ENCODE measurements around the gene MYMK. TPM values are rescaled to one million over a fixed set of nuclear protein-coding genes. Genes with fewer than 3 reads are reported as not detected.

Gene MYMK
- total RNA-seq, 1 experiment from 2014 or later: not detected

DNA sequence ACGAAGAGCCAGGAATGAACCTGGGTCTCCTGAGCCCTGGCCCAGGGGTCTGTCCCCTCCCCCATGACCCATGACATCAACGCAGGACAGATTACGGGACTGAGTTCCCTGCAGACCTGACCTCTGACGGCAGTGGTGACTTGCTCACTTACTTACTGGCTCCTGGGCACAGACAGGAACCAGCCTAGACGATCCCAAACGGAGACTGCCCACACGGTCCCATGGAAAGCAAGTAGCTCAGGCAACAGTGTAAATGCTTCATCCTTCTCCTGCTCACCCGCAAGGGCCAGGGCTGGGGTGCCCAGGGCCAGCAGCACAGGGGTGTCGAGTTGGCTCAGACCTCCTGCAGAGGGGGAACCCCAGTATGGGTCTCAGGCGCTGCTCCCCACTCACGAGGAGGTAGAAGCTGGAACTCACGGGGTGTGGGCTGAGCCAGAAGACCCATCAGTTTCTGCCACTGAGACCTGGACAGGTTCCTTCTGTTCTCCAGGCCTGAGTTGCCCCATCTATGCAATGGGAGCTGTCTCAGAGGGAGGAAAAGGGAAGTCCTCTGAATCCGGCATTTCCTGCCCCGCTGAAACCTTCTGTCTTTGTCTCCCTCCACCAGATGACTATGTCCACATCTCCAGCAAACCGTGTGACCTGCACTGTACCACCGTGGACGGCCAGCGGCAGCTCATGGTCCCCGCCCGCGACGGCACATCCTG is 15.4 kb upstream of the MYMK start:
- DNase-seq (ENCODE audit: low read depth, low spot score): no peak
- in situ Hi-C loops (cut with HindIII; ENCODE audit: low pct_unique_long_range_greater_than_20kb, low sequenced_read_pairs): no loop called here

DNA sequence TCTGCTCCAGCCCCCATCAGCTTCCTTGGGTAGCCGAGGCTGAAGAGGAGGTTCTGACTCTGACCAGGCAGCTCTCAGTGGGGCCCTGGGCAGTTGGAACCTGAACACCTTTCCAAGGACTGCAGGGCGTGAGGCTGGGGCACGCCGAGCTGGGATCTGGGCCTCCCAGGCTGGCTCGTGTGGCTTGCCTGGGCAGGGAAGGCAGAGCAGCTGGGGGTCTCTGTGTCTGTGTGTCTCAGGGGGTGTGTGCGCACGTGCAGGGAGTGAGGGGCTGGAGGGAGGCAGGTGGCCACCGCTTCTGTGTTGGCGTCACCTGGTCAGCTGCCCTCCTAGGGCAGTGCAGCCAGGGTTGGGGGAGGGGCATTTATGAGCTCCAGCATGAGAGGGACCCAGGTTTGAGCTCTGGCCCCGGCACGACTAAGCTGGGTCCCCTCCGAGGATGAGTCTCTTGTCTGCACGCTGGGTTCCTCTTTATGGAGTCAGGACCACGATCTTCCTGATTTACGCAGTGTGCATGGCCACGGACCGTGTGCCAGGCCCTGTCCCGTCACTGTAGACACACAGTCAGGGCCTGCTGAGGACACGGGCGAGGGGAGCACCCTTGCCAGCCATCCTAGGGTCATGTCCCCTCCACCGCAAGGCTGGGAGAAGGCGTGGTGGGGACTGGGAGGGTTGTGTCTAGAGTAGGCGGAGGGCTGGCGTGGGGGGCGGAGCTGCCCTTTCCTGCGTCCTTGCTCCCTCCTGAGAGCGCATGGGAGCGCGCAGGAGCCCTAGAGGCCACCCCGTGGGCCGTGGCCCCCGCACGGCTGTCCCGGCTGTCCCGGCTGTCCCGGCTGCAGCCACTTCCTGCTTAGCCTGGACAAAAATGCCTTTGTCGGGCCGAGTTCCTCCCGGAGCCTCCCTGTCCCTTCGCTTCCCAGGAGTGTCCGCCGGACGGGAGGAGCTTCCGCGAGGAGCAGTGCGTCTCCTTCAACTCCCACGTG is 14.4 kb upstream of the MYMK start:
- in situ Hi-C loops (cut with HindIII; ENCODE audit: low pct_unique_long_range_greater_than_20kb, low sequenced_read_pairs): no loop called here

DNA sequence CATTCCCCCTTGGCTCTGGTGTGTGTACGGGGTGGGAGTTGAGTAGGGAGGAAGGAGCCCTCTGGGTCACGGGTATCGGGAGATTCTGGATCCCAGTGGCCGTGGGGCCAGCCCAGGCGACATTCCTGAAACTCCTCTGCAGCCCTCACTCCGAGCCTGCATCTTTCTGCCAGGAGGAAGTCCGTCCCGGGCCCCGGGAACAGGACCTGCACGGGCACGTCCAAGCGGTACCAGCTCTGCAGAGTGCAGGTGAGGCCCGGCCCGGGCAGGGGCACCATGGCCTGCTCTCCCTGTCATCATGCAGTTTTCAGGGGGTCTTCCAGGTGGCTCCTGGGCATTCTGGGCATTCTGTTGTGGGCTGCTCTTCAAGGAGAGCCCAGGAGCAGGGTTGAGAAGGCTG is 13.4 kb upstream of the MYMK start:
- in situ Hi-C loops (cut with HindIII; ENCODE audit: low pct_unique_long_range_greater_than_20kb, low sequenced_read_pairs): no loop called here
- DNase-seq (ENCODE audit: low read depth, low spot score): no peak

More for the DNA sequence above, 14.4 kb upstream of the MYMK start:
- peak; percentile 49 for DNase-seq (ENCODE audit: low read depth, low spot score)

DNA sequence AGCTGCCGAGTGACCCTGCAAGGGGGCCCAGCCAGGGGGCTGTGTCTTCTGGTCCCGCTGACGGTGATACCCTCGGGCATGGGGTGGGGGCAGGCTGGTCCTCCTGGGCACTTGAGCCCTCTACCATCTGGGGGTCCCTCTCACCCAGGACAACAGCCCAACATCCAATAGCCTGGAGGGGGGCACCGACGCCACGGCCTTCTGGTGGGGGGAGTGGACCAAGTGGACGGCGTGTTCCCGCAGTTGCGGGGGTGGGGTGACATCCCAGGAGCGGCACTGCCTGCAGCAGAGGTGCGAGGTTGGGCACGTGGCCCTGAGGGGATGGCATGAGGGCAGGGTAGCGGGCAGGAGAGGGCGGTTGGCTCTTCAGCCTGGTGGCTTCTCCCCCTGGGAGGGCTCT is 12.5 kb upstream of the MYMK start:
- in situ Hi-C loops (cut with HindIII; ENCODE audit: low pct_unique_long_range_greater_than_20kb, low sequenced_read_pairs): no loop called here
- no peak for DNase-seq (ENCODE audit: low read depth, low spot score)

DNA sequence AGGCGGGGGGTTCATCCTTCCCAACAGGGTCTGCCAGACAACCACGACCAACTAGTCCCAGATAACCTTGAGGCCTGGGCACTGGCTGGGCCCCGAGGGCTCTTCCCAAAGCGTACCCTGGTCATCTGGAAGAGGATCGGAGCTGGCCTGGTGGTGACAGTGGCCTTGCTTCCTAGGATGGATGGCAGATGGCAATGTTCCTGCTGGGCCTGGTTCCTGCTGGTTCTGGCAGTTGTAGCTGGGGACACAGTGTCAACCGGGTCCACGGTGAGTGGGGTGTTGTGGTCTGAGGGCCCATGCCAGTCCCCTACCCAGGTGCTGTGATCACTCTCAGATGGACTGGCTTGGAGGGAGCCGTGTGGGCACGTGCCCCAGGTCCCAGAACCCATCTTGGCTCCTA is 11.8 kb upstream of the MYMK start:
- in situ Hi-C loops (cut with HindIII; ENCODE audit: low pct_unique_long_range_greater_than_20kb, low sequenced_read_pairs): no loop called here
- no peak for DNase-seq (ENCODE audit: low read depth, low spot score)

DNA sequence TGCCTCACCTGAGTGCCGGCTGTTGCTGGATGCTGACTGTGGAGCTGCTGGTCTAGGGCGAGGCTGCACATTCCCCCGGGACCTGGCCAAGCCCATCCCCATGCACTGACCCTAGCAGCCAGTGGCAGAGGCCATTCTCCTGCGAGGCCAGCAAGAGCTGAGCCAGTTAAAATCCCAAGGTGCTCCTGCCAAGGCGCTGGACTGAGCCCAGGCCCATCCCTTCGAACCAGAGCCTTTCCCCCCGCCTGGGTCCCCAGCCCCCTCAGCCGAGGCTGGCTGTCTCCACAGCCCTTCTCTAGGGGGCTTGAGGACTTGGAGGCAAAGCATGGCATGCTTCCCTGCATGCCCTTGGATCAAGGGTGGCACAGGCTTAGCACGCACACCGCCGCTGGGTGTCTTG is 11.3 kb upstream of the MYMK start:
- DNase-seq (ENCODE audit: low read depth, low spot score): no peak
- in situ Hi-C loops (cut with HindIII; ENCODE audit: low pct_unique_long_range_greater_than_20kb, low sequenced_read_pairs): no loop called here

DNA sequence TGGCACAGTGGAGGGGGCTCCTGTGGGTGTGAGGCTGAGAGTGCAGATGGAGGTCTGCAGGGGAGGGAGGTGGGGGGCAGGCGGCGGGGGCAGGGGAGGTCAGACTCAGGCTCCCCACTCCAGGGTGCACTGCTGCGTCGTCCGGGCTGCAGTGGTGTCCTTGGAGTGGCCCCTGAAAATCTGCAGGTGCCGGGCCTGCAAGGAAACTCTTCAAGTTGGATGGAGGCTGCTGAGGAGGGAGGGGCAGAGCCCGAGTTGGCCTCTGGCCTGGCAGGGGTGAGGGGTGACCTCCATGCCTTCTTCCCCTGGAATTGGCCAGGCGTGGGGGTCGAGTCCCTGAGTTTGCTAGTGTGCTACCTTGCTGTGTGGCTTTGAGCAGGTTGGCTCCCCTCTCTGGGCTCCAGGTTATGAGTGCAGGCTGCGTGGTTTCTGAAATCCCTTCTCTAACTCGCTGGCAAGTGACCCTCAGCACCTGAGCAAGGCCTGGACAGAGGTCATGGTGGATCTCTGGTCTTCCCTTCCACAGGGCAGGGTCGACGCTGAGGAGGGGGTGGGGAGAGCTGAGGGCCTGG is 10.6 kb upstream of the MYMK start:
- in situ Hi-C loops (cut with HindIII; ENCODE audit: low pct_unique_long_range_greater_than_20kb, low sequenced_read_pairs): no loop called here
- DNase-seq (ENCODE audit: low read depth, low spot score): no peak

DNA sequence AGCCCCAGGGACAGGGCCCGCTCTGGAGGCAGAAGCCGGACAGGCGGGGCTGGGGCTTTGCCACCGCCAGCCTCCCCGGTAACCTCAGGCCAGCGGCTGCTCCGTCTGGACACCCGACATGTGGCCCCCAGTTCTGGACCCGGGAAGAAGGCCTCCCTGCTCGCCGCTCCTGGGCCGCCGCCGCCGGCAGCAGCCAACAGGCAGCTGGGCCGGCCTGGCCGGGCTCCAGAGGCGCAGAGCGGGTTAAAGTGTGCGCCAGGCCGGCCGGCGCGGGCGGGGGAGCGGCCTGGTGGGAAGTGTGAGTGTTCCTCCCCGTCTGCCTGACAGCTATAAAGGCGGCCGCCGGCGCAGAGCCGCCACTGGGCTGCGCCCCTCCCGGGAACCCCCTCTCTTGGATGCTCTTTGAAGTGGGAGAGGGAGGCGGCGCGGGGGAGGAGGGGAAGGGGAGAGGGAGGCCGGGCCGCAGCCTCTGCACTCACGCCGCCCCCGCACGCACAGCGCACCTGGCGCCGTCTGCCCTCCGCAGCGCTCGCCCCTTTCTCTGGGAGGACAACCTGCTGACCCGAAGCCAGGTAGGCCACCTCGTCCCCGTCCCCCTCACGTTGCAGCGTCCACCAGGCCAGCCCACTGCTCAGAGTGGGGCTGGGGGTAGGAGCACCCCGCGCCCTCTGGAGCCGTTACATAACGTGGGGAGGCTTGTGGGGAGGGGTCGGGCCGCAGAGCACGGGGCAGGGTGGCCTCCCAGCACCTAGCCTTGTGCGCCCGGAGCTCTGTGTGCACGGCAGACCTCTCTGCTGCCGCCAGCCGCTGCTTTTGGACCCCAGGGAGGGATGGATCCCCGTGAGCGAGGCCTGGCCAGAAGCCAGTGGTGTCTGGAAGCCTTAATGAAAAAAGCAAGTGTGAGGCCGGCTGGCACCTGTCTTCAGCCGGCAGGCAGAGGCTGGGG is 9.9 kb upstream of the MYMK start, which contains the start of gene ADAMTSL2:
TSS of gene ADAMTSL2 (plus strand) at position 359 of the 946 bp plus-strand sequence. CDS start 2,009 bp downstream, outside the sequence.
- in situ Hi-C loops (cut with HindIII; ENCODE audit: low pct_unique_long_range_greater_than_20kb, low sequenced_read_pairs): no loop called here
- DNase-seq (ENCODE audit: low read depth, low spot score): no peak

DNA sequence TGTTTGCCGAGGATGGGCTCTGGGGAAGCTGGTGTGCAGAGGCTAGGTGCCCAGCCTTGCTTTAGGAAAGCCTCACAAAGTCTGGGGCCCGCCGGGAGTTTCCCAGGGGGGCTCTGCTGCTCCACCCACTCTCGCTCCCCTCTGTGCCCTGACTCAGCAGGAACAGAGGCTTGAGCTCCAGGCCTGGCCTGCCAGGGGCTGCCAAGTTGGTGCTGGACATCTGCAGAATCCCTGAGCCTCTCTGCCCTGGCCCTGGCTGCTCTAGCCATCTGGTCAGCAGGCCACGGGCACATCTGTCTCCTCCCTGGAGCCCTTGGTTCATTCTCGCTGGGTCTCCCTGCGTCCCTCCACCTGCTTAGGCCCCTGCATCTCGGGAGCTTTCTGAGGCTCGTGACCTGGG is 9.1 kb upstream of the MYMK start:
- in situ Hi-C loops (cut with HindIII; ENCODE audit: low pct_unique_long_range_greater_than_20kb, low sequenced_read_pairs): no loop called here

DNA sequence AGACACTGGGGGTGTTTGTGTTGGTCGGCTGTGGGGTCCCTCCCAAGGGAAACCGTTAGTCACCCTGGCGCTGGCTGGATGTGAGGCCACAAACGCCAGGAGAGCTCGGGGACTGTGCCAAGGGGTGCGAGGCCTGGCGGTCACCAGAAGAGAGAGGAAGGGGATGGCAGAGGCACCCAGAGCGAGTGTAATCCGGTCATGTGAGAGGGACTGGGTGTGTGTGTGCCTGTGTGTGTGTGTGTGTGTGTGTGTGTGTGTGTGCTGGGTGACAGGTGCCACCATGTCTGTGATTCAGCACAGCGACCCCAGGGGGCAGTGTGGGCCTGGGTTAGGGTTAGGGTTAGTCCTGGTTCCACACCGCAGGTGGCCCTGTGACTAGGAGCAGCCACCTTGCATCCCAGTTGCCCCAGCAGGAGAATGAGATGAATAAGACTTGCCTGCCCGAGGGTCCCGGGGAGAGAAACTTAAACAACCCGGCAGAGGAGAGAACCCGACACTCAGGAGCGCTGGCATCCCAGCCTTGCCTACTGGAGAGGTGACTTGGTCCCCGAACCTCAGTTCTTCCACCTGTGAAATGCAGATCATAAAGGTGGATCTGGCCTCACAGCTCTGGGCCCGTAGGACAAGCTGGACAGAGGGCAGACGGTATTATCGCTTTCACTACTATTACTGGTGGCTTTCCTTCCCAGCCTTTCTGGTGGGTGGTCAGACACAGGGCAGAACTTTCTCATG is 8.3 kb upstream of the MYMK start:
- peak; percentile 64 for DNase-seq (ENCODE audit: low read depth, low spot score)
- in situ Hi-C loops (cut with HindIII; ENCODE audit: low pct_unique_long_range_greater_than_20kb, low sequenced_read_pairs): no loop called here

More for the DNA sequence above, 9.1 kb upstream of the MYMK start:
- no peak for DNase-seq (ENCODE audit: low read depth, low spot score)

DNA sequence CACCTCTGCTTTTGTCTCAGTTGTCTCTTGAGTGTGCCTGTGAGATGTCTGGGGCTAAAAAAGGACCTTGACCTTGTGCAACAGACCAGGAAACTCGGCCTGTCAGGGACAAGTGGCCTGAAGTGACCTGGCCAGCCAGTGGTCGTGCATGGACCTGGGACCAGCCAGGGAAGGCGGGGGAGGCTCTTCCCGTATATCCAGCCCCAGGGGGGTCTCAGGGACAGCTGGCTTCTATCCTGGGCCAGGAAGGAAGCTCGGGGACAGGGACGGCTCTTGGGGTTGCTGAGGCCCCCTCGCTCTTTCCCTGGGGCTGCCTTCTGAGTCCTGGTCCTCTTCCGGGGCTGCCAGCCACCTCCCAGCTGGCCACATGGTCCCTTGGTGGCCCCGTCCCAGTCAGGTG is 6.5 kb upstream of the MYMK start:
- in situ Hi-C loops (cut with HindIII; ENCODE audit: low pct_unique_long_range_greater_than_20kb, low sequenced_read_pairs): no loop called here

DNA sequence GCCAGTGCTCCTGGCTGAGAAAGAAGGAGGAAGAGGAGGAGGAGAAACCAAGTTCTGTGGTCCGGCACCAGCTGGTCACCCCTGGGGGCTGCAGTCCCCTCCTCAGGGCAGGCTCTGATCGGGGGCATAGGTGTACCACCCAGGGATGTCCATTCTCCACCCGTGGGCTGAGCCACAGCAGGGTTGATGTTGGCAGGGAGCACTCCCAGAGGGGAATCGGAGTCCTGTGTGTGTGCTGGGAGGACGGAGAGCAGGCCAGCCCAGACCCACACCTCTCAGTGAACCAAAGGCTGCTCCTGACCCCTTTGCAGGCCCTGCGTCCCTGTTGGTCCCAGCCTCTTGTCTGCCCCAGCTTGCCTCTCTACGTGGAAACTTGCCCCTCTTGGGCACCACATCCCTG is 5.1 kb upstream of the MYMK start:
- no peak for DNase-seq (ENCODE audit: low read depth, low spot score)
- in situ Hi-C loops (cut with HindIII; ENCODE audit: low pct_unique_long_range_greater_than_20kb, low sequenced_read_pairs): no loop called here

More for the DNA sequence above, 6.5 kb upstream of the MYMK start:
- no peak for DNase-seq (ENCODE audit: low read depth, low spot score)

DNA sequence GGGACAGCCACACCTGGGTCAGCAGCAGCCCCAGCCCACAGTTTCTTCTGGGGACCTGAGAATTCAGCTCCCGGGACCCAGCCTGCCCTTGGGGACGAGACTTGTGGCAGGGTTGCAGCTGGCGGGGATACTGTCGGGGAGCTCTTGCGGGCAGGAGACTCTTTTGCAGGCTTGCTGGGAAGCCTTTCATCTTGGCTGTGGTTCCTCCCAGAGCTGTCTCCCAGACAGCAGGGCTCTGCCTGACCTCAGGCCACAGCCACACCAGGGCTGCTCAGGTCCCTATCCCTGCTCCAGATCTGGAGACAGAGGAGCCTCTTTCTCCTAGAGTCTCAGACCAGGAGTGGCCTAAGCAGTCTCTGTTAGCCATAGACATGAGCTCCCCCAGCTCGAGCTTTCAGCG is 4.7 kb upstream of the MYMK start:
- DNase-seq (ENCODE audit: low read depth, low spot score): no peak
- in situ Hi-C loops (cut with HindIII; ENCODE audit: low pct_unique_long_range_greater_than_20kb, low sequenced_read_pairs): no loop called here

DNA sequence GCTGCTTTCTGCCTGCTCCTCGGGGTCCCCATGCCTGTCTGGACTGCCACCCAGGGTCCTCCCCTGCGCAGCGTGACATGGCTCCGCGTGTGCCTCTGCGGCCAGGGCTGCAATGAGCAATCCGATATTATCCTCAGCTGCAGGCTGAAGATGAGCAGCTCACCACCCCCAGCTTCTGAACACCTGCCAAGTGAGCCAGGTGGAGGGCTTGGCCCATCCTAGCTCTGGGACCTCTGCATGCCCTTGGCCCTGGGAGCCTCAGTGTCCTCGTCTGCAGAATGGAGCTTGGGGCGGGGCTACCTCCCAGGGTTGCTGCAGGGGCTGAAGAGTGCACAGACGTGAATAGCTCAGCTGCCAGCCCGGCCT is 4.1 kb upstream of the MYMK start:
- in situ Hi-C loops (cut with HindIII; ENCODE audit: low pct_unique_long_range_greater_than_20kb, low sequenced_read_pairs): no loop called here
- no peak for DNase-seq (ENCODE audit: low read depth, low spot score)

DNA sequence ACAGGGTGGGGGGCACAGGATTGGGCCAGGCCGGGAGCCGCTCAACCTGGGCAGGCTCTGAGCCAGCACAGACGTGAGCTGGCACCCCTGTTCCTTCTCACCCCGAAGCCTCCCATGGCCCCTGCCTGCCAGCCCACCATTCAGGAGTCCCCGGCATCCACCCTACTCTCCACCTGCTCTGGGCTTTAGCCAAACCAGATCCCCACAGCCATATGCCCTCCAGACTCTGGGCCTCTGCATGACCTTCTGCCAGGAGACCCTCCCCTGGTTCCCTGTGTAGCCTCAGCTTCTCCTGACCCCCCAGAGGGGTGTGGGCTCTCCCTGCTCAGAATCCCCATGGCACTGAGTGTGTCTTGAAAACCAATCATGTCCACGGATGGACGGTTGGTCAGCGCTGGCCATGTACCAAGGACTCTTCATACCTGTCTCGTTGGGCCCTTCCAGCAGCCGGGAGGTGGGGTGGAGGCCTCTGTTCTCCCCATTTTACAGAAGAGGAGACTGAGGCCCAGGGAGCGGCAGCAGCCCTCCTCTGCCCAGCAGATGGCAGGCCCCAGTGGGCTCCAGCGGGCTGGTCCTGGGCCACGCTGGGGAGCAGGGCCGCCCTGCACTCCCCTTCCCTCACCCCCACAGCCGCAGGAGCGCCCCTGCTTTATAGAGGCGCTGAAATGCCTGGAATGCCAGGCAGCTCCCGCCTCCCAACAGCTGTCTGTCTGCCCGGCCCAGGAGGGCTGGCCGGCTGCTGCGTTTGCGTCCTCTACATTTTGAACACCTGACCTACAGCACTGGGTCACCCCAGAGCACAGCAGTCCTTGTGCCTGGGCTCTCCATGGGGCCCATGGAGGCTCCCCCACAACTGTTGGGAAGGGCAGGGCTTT is 3.5 kb upstream of the MYMK start:
- no peak for DNase-seq (ENCODE audit: low read depth, low spot score)
- in situ Hi-C loops (cut with HindIII; ENCODE audit: low pct_unique_long_range_greater_than_20kb, low sequenced_read_pairs): no loop called here

DNA sequence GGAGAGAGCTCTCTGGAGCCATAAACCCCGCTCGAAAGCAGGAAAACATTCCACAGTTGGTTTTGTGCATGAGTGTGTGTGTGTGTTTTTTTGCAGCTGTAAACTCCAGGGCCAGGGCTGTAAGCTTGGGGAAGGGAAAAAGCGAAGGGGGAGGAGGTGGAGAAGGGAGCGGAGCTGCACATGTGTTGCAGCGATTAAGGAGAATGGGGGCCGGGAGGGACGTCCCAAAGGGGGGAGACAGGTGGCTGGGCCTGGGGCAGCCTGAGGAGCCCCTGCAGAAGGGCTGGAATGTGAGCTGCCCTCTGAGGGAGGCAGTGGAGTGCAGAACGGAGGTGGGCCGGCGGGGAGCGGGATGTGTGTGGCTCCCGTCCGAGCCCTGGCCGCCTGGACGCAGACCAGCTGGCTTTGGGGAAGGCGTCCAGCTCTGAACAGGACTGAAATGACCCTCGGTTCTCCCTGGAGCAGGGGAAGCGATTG is 2.7 kb upstream of the MYMK start:
- no peak for DNase-seq (ENCODE audit: low read depth, low spot score)
- in situ Hi-C loops (cut with HindIII; ENCODE audit: low pct_unique_long_range_greater_than_20kb, low sequenced_read_pairs): no loop called here
